ENCODE results near the gene NUDT15.

DNA sequence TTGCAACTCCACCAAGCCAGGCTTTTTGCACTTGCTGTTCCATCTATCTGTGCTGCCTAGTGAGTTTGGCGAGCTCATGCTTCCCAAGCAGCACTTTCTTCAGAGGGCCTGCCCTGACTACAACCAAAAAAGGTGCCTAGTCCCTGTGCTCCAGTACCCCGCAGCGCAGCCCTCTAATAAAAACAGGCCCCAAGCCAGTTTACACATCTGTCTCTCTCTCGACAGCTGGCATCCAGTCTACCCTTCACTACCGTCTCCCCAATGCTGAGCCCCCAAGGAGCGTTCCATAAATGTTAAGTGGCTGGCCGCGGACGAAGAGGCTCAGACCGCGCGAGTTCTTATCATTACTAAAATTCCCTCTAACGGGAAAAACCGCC, 56.9 kb downstream of the NUDT15 start:
- TF ChIP-seq JUND (IDR thresholded peaks at IDR 0.05; ENCODE audit: low read depth, low read length) (no peak), LARP7 (IDR thresholded peaks at IDR 0.05) (no peak; the same call in 1 of the 2 replicates), EP300 (IDR thresholded peaks at IDR 0.05; ENCODE audit: borderline replicate concordance in 1 of 2, control insufficient read depth in 1 of 2, low read depth in 2 of 2, low read length in 2 of 2) (no peak), CTCF (IDR thresholded peaks at IDR 0.05 in 2 of 3, conservative IDR thresholded peaks at IDR 0.05 in 1 of 3; ENCODE audit: control insufficient read depth in 2 of 3, extremely low read depth in 1 of 3, insufficient read depth in 1 of 3, low read depth in 3 of 3, low read length in 3 of 3) (no peak), RBBP5 (conservative IDR thresholded peaks at IDR 0.05) (no peak), FOXK2 (IDR thresholded peaks at IDR 0.05) (no peak), STAT3 (IDR thresholded peaks at IDR 0.05; ENCODE audit: low read depth, low read length) (no peak), PRDM15 (CRISPR knock-in tag; IDR thresholded peaks at IDR 0.05) (no peak), TAF1 (IDR thresholded peaks at IDR 0.05; ENCODE audit: borderline replicate concordance, low read depth, low read length) (no peak), FOS (IDR thresholded peaks at IDR 0.05; ENCODE audit: borderline replicate concordance, extremely low read depth, insufficient read length) (no peak)

All from GM12878 (cell line).